Measurements from ENCODE around the gene GFOD1. TPM values are rescaled to one million over a fixed set of nuclear protein-coding genes. Genes with fewer than 3 reads are reported as not detected.

GFOD1 gene
- total RNA-seq, 1 donor from 2014 or later = 20.2 TPM

DNA sequence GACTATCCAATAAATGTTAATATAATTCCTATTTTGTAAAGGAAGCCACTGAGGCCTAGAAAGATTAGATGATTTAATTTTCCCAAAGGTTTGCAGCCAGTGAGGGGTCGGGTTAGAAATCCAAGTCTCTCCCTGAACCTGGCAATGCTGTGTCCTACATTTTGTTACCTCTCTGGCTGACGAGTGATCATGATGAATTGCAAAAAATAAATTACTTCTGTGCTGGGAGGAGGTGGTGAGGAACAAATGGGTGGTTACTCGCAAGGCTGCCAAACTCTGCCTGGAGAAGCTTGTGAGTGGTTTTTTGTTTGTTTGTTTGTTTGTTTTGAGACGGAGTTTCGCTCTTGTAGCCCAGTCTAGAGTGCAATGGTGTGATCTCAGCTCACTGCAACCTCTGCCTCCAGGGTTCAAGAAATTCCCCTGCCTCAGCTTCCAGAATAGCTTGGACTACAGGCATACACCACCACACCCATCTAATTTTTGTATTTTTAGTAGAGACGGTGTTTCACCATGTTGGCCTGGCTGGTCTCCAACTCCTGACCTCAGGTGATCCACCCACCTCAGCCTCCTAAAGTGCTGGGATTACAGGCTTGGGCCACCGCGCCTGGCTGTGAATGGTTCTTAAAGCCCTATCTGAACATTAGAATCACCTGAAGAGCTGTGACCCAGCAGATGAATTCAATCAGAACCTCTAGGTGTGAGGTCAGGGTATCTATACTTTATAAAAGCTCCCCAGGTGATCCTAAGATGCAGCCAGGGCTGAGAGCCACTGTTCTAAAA is 138.9 kb downstream of the GFOD1 start:
- Histone ChIP-seq H3K9me3 (no peaks in the 10 kb centered on the region), H3K36me3 (no peaks in the 10 kb centered on the region), H3K4me3 (no peak overlapping the region), H3K4me1 (no peaks in the 10 kb centered on the region), H3K27me3 (ENCODE audit: low read depth) (no peaks in the 10 kb centered on the region), H3K27ac (no peak overlapping the region)
- TF ChIP-seq, protein P1, sequence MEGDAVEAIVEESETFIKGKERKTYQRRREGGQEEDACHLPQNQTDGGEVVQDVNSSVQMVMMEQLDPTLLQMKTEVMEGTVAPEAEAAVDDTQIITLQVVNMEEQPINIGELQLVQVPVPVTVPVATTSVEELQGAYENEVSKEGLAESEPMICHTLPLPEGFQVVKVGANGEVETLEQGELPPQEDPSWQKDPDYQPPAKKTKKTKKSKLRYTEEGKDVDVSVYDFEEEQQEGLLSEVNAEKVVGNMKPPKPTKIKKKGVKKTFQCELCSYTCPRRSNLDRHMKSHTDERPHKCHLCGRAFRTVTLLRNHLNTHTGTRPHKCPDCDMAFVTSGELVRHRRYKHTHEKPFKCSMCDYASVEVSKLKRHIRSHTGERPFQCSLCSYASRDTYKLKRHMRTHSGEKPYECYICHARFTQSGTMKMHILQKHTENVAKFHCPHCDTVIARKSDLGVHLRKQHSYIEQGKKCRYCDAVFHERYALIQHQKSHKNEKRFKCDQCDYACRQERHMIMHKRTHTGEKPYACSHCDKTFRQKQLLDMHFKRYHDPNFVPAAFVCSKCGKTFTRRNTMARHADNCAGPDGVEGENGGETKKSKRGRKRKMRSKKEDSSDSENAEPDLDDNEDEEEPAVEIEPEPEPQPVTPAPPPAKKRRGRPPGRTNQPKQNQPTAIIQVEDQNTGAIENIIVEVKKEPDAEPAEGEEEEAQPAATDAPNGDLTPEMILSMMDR (IDR thresholded peaks at IDR 0.05) = no peak
- ATAC-seq (no peak), DNase-seq (no peak)
- intact Hi-C loops (cut with DNase I) = no loop called here

DNA sequence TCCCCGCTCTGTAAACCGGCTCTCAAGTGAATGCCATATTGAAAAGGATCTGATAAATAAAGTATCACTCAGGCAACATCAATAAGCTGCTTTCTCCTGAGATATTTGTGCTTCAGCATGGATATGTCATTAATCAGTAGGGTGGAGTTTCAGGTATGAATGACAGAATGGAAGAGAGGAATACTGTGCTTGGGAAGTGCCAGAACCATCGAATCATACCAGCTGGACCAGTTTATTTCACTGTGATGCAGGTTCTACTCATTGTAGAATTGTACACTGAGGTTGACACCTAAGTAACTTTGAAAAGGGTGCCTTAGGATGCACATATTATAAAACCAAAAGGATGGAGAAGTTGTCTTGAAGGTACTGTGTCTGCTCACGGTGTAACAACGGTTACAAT is 141.2 kb downstream of the GFOD1 start:
- DNase-seq (no peak), ATAC-seq (no peak)
- H3K4me3 ChIP-seq = no peak overlapping the region
- H3K9me3 ChIP-seq = no peaks in the 10 kb centered on the region
- H3K4me1 ChIP-seq = no peaks in the 10 kb centered on the region
- no peaks in the 10 kb centered on the region for H3K27me3 ChIP-seq (ENCODE audit: low read depth)
- TF ChIP-seq, protein P1 (IDR thresholded peaks at IDR 0.05) = no peak
- no peak overlapping the region for H3K27ac ChIP-seq
- H3K36me3 ChIP-seq = no peaks in the 10 kb centered on the region
- intact Hi-C loops (cut with DNase I) = no loop called here

DNA sequence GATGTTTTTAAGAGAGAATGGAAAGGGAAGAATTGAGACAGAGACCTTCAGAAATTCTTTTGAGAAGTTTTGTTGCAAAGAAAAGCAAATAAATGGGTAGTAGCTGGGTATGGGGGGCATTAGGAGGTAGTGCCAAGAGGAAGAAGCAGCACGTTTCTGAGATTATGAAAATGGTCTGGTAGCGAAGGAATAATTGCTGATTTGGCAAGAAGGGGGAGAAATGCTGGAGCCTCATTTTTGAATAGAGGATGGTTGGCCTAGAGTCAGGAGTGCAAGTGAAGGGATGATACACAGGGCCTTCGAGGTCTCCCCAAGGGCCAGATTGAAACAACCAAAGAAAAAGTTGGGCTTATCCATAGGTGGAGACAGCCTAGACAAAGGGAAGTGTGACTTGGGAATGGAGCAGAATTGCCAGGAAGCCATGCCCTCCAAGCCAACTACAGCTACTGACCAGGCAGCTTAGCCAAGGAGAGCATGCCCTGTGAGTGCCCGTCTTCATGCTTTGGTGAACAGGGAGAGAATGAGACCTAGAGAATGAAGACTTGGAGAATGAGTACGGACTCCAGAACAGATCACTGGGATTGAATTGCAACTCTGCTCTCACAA is 144.9 kb downstream of the GFOD1 start:
- H3K9me3 ChIP-seq = no peaks in the 10 kb centered on the region
- intact Hi-C loops (cut with DNase I) = no loop called here
- H3K36me3 ChIP-seq = no peaks in the 10 kb centered on the region
- H3K27me3 ChIP-seq (ENCODE audit: low read depth) = no peaks in the 10 kb centered on the region
- H3K4me1 ChIP-seq = no peaks in the 10 kb centered on the region
- H3K4me3 ChIP-seq = no peak overlapping the region
- ATAC-seq (no peak), DNase-seq (no peak)
- TF ChIP-seq, protein P1 (IDR thresholded peaks at IDR 0.05) = no peak
- no peak overlapping the region for H3K27ac ChIP-seq

DNA sequence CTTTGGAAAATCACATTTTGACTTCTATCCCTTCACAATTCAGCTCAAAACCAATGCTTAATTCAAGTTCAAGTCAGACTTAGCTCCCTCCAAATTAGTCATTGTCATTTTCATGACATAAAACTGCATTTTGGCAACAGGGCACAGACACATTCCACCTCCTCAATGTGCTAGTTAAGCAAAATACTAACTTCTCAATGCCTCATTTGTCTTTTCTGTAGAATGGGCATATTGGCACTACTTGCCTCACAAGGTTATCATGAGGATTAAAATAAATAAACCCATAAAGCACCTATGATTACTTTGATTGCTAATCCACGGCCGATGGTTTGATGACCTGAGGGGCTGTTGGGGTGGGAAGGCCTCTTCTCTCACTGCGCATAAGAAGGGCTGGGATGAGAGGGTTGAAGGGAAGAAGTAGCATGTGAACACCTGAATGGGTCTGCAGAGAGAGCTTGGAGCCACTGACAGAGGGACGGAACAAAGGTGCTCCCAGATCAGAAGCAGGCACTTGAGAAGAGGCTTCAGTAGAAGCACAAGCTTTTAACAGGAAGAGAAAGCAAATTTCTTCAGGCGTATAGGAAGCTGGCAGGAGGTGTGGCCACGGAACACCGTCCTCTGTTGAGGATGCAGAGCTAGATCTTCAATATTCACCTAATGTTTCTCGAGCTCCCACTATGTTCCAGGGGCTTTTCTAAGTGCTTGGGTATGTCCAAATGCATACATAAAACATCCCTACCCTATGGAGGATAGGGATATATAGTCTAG is 147.4 kb downstream of the GFOD1 start:
- TF ChIP-seq, protein P1 (IDR thresholded peaks at IDR 0.05) = no peak
- H3K27me3 ChIP-seq (ENCODE audit: low read depth) = no peaks in the 10 kb centered on the region
- H3K9me3 ChIP-seq = no peaks in the 10 kb centered on the region
- no peak for DNase-seq
- intact Hi-C loops (cut with DNase I) = no loop called here
- H3K4me1 ChIP-seq = no peaks in the 10 kb centered on the region
- H3K36me3 ChIP-seq = no peaks in the 10 kb centered on the region
- no peak overlapping the region for H3K27ac ChIP-seq
- H3K4me3 ChIP-seq = no peak overlapping the region
- ATAC-seq = no peak

DNA sequence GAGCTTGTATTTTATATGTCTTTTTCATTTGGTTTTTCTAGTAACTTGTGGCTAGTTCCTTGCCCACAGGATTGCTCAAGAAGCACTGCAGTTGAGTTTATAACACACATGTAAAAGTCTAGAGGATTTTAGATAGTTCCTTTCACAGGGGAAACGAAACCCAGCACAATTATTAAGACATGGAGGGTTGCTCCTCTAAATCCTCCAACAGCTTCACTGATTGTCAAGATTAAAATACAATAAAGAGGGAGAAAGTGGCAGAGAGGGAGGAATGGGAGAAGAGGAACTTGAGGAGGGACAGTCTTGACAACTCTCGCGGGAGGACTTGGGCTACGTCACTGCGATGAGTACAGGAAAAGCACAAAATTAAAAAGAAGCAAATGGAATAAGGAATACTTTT is 149.4 kb downstream of the GFOD1 start:
- intact Hi-C loops (cut with DNase I) = no loop called here
- Histone ChIP-seq H3K9me3 (no peaks in the 10 kb centered on the region), H3K4me1 (no peaks in the 10 kb centered on the region), H3K4me3 (no peak overlapping the region), H3K27ac (peak overlapping the region; percentile 58), H3K36me3 (no peaks in the 10 kb centered on the region), H3K27me3 (ENCODE audit: low read depth) (no peaks in the 10 kb centered on the region)
- peak; percentile 61 for DNase-seq
- TF ChIP-seq, protein P1 (IDR thresholded peaks at IDR 0.05) = no peak
- no peak for ATAC-seq

All from lower lobe of right lung (tissue), 2 donors.